MM.1S (cell line): ENCODE data around the gene S100A3.

Experiments
- DNase-seq: peaks from one replicate; pipeline ENCODE4 v3.0.0-alpha.2; 2015
- H2AFZ ChIP-seq: fragments of 300-600 bp; sonication (generic); 2 replicates; pipeline ENCODE4 v1.6.0; 2016; ENCODE audit warnings: antibody characterized with exemption, low read length
- H3F3A ChIP-seq: fragments of 300-600 bp; sonication (generic); 2 replicates; pipeline ENCODE4 v1.6.1; 2016; ENCODE audit warnings: mild to moderate bottlenecking, antibody characterized with exemption, low read length, moderate library complexity, mixed read lengths; ENCODE audit not compliant: insufficient read depth
- H3K27ac ChIP-seq: fragments of 300-600 bp; sonication (generic); 2 replicates; pipeline ENCODE4 v1.5.1; 2016; ENCODE audit warnings: mild to moderate bottlenecking, low read length
- H3K27me3 ChIP-seq: fragments of 300-600 bp; sonication (generic); replicated peaks from 2 replicates; pipeline ENCODE4 v1.6.0; 2016; ENCODE audit warnings: low read length; ENCODE audit not compliant: insufficient read depth
- H3K36me3 ChIP-seq: fragments of 300-600 bp; sonication (generic); replicated peaks from 2 replicates; pipeline ENCODE4 v1.6.1; 2016; ENCODE audit warnings: mild to moderate bottlenecking, low read length, mixed read lengths; ENCODE audit not compliant: insufficient read depth
- H3K4me1 ChIP-seq: fragments of 300-600 bp; sonication (generic); 2 replicates; pipeline ENCODE4 v1.6.1; 2016; ENCODE audit warnings: low read length, mixed read lengths
- H3K4me2 ChIP-seq: fragments of 300-600 bp; sonication (generic); 2 replicates; pipeline ENCODE4 v1.6.0; 2016; ENCODE audit warnings: low read depth, low read length
- H3K4me3 ChIP-seq: fragments of 300-600 bp; sonication (generic); 2 replicates; pipeline ENCODE4 v1.5.1; 2016; ENCODE audit warnings: low read length, mixed read lengths
- H3K79me2 ChIP-seq: fragments of 300-600 bp; sonication (generic); 2 replicates; pipeline ENCODE4 v1.6.1; 2016; ENCODE audit warnings: mixed run types, low read length, mixed read lengths
- H3K9ac ChIP-seq: fragments of 300-600 bp; sonication (generic); 2 replicates; pipeline ENCODE4 v1.6.1; 2016; ENCODE audit warnings: low read length, mixed read lengths
- H3K9me2 ChIP-seq: fragments of 300-600 bp; sonication (generic); replicated peaks from 2 replicates; pipeline ENCODE4 v1.6.1; 2016; ENCODE audit warnings: mild to moderate bottlenecking, low read length, mixed read lengths; ENCODE audit not compliant: insufficient read depth
- H3K9me3 ChIP-seq: fragments of 300-600 bp; sonication (generic); replicated peaks from 2 replicates; pipeline ENCODE4 v1.6.1; 2016; ENCODE audit warnings: mild to moderate bottlenecking, low read length, mixed read lengths; ENCODE audit not compliant: insufficient read depth
- H4K20me1 ChIP-seq: fragments of 300-600 bp; sonication (generic); 2 replicates; pipeline ENCODE4 v1.6.1; 2016; ENCODE audit warnings: mild to moderate bottlenecking, low read length, moderate library complexity, mixed read lengths; ENCODE audit not compliant: insufficient read depth
- EZH2 ChIP-seq: fragments of 300-600 bp; sonication (generic); optimal IDR thresholded peaks from 2 replicates; pipeline ENCODE3; 2017; ENCODE audit warnings: low read depth, mild to moderate bottlenecking, antibody characterized with exemption, low read length, mixed read lengths
- EZH2phosphoT487 ChIP-seq: fragments of 300-600 bp; sonication (generic); IDR thresholded peaks from 2 replicates; pipeline ENCODE4 v1.6.1; 2018; ENCODE audit warnings: antibody characterized with exemption, low read length
- TF ChIP-seq, protein P1 (sequence below): fragments of 300-600 bp; sonication (generic); IDR thresholded peaks from 2 replicates; pipeline ENCODE4 v1.5.1; 2016; ENCODE audit warnings: antibody characterized with exemption, low read length, mixed read lengths

S100A3 gene

DNA sequence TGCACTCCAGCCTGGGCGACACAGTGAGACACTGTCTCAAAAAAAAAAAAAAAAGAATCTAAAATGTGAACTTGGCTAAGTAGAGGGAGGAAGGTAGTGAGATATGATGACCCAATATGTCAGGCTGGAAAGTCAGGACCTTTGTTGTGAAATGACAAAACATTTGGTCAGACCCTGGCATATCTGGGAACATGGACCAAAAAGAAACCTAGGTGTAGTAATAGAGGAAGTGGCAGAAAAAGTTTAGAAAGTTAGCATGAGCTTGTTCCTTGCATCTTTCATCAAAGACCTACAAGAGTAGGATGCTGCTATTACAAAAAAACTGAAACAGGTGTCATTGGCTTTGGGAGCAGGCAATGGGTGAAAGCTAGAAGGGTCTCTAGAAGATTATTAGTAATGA is 7.3 kb upstream of the S100A3 start:
- TF ChIP-seq EZH2phosphoT487 (no peak), EZH2 (no peak)
- TF ChIP-seq, protein P1, sequence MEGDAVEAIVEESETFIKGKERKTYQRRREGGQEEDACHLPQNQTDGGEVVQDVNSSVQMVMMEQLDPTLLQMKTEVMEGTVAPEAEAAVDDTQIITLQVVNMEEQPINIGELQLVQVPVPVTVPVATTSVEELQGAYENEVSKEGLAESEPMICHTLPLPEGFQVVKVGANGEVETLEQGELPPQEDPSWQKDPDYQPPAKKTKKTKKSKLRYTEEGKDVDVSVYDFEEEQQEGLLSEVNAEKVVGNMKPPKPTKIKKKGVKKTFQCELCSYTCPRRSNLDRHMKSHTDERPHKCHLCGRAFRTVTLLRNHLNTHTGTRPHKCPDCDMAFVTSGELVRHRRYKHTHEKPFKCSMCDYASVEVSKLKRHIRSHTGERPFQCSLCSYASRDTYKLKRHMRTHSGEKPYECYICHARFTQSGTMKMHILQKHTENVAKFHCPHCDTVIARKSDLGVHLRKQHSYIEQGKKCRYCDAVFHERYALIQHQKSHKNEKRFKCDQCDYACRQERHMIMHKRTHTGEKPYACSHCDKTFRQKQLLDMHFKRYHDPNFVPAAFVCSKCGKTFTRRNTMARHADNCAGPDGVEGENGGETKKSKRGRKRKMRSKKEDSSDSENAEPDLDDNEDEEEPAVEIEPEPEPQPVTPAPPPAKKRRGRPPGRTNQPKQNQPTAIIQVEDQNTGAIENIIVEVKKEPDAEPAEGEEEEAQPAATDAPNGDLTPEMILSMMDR: no peak
- no peak overlapping the region for H3K4me2 ChIP-seq
- H4K20me1 ChIP-seq: no peaks in the 10 kb centered on the region
- H3K9me3 ChIP-seq: no peaks in the 10 kb centered on the region
- no peaks in the 10 kb centered on the region for H3K27me3 ChIP-seq
- H3K9me2 ChIP-seq: no peaks in the 10 kb centered on the region
- no peak overlapping the region for H3K4me3 ChIP-seq
- H2AFZ ChIP-seq: no peak overlapping the region
- DNase-seq: no peak
- H3K4me1 ChIP-seq: no peaks in the 10 kb centered on the region
- H3K27ac ChIP-seq: no peak overlapping the region
- no peaks in the 10 kb centered on the region for H3K79me2 ChIP-seq
- no peak overlapping the region for H3K9ac ChIP-seq
- no peaks in the 10 kb centered on the region for H3F3A ChIP-seq
- no peaks in the 10 kb centered on the region for H3K36me3 ChIP-seq

DNA sequence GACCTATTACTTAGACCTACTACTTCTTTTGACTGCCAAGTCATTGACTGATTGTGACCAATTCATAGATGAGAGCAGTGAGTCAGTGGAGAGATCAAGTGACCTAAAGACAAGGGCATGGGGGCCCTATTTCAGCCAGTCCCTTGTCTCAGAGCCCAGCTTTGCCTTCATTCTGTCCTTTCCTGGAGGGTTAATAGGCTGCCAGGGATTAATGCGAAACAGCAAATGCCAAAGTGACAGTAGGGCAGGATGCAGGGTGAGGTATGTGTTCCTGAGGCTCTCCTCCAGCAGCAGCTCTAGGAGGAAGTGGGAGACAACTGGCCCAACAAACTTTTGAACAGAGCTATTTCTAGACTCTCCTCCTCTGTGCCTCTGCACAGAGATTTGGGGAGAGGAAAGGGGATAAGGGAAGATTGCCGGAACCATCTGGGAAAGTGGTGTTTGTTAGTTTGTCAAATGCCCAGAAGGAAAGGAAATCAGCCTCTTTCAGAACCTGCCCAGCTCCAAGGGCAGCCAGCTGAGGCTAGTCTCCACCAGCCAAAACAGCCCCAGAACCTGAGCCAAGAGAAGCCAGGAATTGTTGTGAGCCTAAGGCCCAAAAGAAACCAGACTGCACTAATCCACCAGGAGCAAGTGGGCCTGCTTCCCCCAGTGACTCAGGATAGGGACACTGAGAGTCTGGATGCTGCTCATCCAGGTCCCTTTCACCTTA is 4.9 kb upstream of the S100A3 start:
- H3K9ac ChIP-seq: no peak overlapping the region
- no peak overlapping the region for H3K27ac ChIP-seq
- H3K9me3 ChIP-seq: no peaks in the 10 kb centered on the region
- no peak for DNase-seq
- no peak overlapping the region for H3K4me2 ChIP-seq
- no peak overlapping the region for H2AFZ ChIP-seq
- H3K9me2 ChIP-seq: no peaks in the 10 kb centered on the region
- H3K4me1 ChIP-seq: no peaks in the 10 kb centered on the region
- no peaks in the 10 kb centered on the region for H3K79me2 ChIP-seq
- TF ChIP-seq EZH2phosphoT487: no peak
- no peak for TF ChIP-seq EZH2
- TF ChIP-seq, protein P1: no peak
- no peaks in the 10 kb centered on the region for H3K27me3 ChIP-seq
- no peaks in the 10 kb centered on the region for H3K36me3 ChIP-seq
- H4K20me1 ChIP-seq: no peaks in the 10 kb centered on the region
- no peaks in the 10 kb centered on the region for H3F3A ChIP-seq
- no peak overlapping the region for H3K4me3 ChIP-seq

DNA sequence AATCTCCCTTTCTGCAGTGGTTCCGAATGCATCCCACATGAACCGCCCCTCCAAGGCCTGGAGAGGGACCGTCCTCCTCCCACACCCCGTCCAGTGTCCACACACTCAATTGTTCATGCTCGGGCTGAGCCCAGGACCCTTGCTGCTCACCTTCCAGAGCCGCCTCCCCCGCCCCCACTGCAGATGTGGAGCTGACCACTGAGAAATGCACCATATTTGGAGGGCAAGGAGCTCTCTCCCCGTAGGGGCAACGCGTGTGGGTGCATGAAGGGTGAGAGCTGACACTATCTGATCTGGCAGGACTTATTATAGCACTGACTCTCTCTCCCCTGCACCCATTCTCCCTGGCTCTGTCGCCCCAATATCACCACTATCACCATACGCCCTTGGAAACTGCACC is 4.0 kb upstream of the S100A3 start:
- H3K27me3 ChIP-seq: no peaks in the 10 kb centered on the region
- no peaks in the 10 kb centered on the region for H4K20me1 ChIP-seq
- H3K9me2 ChIP-seq: no peaks in the 10 kb centered on the region
- no peak overlapping the region for H3K27ac ChIP-seq
- H3K4me2 ChIP-seq: no peak overlapping the region
- H3F3A ChIP-seq: no peaks in the 10 kb centered on the region
- no peak for DNase-seq
- H3K79me2 ChIP-seq: no peaks in the 10 kb centered on the region
- no peaks in the 10 kb centered on the region for H3K9me3 ChIP-seq
- H3K4me1 ChIP-seq: no peaks in the 10 kb centered on the region
- no peak overlapping the region for H2AFZ ChIP-seq
- H3K4me3 ChIP-seq: no peak overlapping the region
- no peaks in the 10 kb centered on the region for H3K36me3 ChIP-seq
- no peak for TF ChIP-seq EZH2phosphoT487
- TF ChIP-seq, protein P1: no peak
- no peak for TF ChIP-seq EZH2
- no peak overlapping the region for H3K9ac ChIP-seq
